ENCODE measurements around the gene NTSR1.

Gene NTSR1

GRCh38 chr20:62728781-62729300, 20.2 kb downstream of the NTSR1 start:
- Histone ChIP-seq H2AFZ (ENCODE audit: low read depth) (no peak overlapping the region), H3K79me2 (ENCODE audit: insufficient read depth, low read depth) (no peaks in the 10 kb centered on the region), H3K9ac (no peak overlapping the region), H3K27ac (no peak overlapping the region), H3K4me1 (ENCODE audit: low read depth, poor library complexity, severe bottlenecking) (no peaks in the 10 kb centered on the region), H3K4me2 (no peak overlapping the region), H3K36me3 (ENCODE audit: insufficient read depth) (no peaks in the 10 kb centered on the region), H3K4me3 (IDR thresholded peaks at IDR 0.05; ENCODE audit: insufficient read depth, low read depth, low read length) (no peak overlapping the region), H4K20me1 (ENCODE audit: insufficient read depth) (no peaks in the 10 kb centered on the region), H3K27me3 (ENCODE audit: insufficient read depth, low read depth) (peaks cover 100% of the 10 kb centered on the region)
- TF ChIP-seq CTCF (conservative IDR thresholded peaks at IDR 0.05; ENCODE audit: low read depth, low read length), result no peak

- Histone ChIP-seq H4K20me1 (ENCODE audit: insufficient read depth) (no peaks in the 10 kb centered on the region), H3K27me3 (ENCODE audit: insufficient read depth, low read depth) (peaks cover 100% of the 10 kb centered on the region), H2AFZ (ENCODE audit: low read depth) (no peak overlapping the region), H3K4me2 (no peak overlapping the region), H3K4me3 (IDR thresholded peaks at IDR 0.05; ENCODE audit: insufficient read depth, low read depth, low read length) (no peak overlapping the region), H3K4me1 (ENCODE audit: low read depth, poor library complexity, severe bottlenecking) (no peaks in the 10 kb centered on the region), H3K79me2 (ENCODE audit: insufficient read depth, low read depth) (no peaks in the 10 kb centered on the region), H3K36me3 (ENCODE audit: insufficient read depth) (no peaks in the 10 kb centered on the region), H3K9ac (no peak overlapping the region), H3K27ac (no peak overlapping the region)
- TF ChIP-seq CTCF (conservative IDR thresholded peaks at IDR 0.05; ENCODE audit: low read depth, low read length), result no peak
Measured at GRCh38 chr20:62730481-62730880, 21.8 kb downstream of the NTSR1 start.

GRCh38 chr20:62732031-62732760, 23.6 kb downstream of the NTSR1 start:
- no peak for TF ChIP-seq CTCF (conservative IDR thresholded peaks at IDR 0.05; ENCODE audit: low read depth, low read length)
- no peak overlapping the region for H3K27ac ChIP-seq
- H4K20me1 ChIP-seq (ENCODE audit: insufficient read depth), result no peaks in the 10 kb centered on the region
- no peak overlapping the region for H2AFZ ChIP-seq (ENCODE audit: low read depth)
- no peak overlapping the region for H3K4me2 ChIP-seq
- no peak overlapping the region for H3K4me3 ChIP-seq (IDR thresholded peaks at IDR 0.05; ENCODE audit: insufficient read depth, low read depth, low read length)
- peaks cover 100% of the 10 kb centered on the region for H3K27me3 ChIP-seq (ENCODE audit: insufficient read depth, low read depth)
- no peak overlapping the region for H3K9ac ChIP-seq
- no peaks in the 10 kb centered on the region for H3K4me1 ChIP-seq (ENCODE audit: low read depth, poor library complexity, severe bottlenecking)
- no peaks in the 10 kb centered on the region for H3K36me3 ChIP-seq (ENCODE audit: insufficient read depth)
- H3K79me2 ChIP-seq (ENCODE audit: insufficient read depth, low read depth), result no peaks in the 10 kb centered on the region

GRCh38 chr20:62732842-62733525, 24.3 kb downstream of the NTSR1 start:
- Histone ChIP-seq H3K27me3 (ENCODE audit: insufficient read depth, low read depth) (peaks cover 100% of the 10 kb centered on the region), H4K20me1 (ENCODE audit: insufficient read depth) (no peaks in the 10 kb centered on the region), H2AFZ (ENCODE audit: low read depth) (no peak overlapping the region), H3K9ac (no peak overlapping the region), H3K4me2 (no peak overlapping the region), H3K4me3 (IDR thresholded peaks at IDR 0.05; ENCODE audit: insufficient read depth, low read depth, low read length) (no peak overlapping the region), H3K4me1 (ENCODE audit: low read depth, poor library complexity, severe bottlenecking) (no peaks in the 10 kb centered on the region), H3K36me3 (ENCODE audit: insufficient read depth) (no peaks in the 10 kb centered on the region), H3K79me2 (ENCODE audit: insufficient read depth, low read depth) (no peaks in the 10 kb centered on the region), H3K27ac (no peak overlapping the region)
- no peak for TF ChIP-seq CTCF (conservative IDR thresholded peaks at IDR 0.05; ENCODE audit: low read depth, low read length)
